ENCODE data around the gene SDSL. TPM values are rescaled to one million over a fixed set of nuclear protein-coding genes. Genes with fewer than 3 reads are reported as not detected.

SDSL gene
- total RNA-seq, 4 donors from 2014 or later: 2.7 to 5.6 (median 3.2) TPM

- no peaks in the 10 kb centered on the region for H3K36me3 ChIP-seq
- peaks cover 0 to 100% (median 68%) of the 10 kb centered on the region in 4 donors for H3K27me3 ChIP-seq
- H3K27ac ChIP-seq (replicated peaks in 1 of 4): no peak overlapping the region
- H3K9me3 ChIP-seq: no peaks in the 10 kb centered on the region
- peaks cover 0 to 25% (median 5%) of the 10 kb centered on the region in 4 donors for H3K4me1 ChIP-seq
- TF ChIP-seq POLR2A (IDR thresholded peaks at IDR 0.05; ENCODE audit: low read depth) (no peak), POLR2AphosphoS5 (IDR thresholded peaks at IDR 0.05) (no peak), EP300 (IDR thresholded peaks at IDR 0.05) (no peak)
- TF ChIP-seq, protein P1, sequence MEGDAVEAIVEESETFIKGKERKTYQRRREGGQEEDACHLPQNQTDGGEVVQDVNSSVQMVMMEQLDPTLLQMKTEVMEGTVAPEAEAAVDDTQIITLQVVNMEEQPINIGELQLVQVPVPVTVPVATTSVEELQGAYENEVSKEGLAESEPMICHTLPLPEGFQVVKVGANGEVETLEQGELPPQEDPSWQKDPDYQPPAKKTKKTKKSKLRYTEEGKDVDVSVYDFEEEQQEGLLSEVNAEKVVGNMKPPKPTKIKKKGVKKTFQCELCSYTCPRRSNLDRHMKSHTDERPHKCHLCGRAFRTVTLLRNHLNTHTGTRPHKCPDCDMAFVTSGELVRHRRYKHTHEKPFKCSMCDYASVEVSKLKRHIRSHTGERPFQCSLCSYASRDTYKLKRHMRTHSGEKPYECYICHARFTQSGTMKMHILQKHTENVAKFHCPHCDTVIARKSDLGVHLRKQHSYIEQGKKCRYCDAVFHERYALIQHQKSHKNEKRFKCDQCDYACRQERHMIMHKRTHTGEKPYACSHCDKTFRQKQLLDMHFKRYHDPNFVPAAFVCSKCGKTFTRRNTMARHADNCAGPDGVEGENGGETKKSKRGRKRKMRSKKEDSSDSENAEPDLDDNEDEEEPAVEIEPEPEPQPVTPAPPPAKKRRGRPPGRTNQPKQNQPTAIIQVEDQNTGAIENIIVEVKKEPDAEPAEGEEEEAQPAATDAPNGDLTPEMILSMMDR (IDR thresholded peaks at IDR 0.05): no peak
- no peak for DNase-seq (ENCODE audit: extremely low spot score)
- WGBS: 2% methylated on average over 26 of the region's 50 CpGs
- intact Hi-C loops (cut with DNase I): no loop called here
- H3K4me3 ChIP-seq: no peak overlapping the region
Measured at GRCh38 chr12:113475451-113476175, 53.4 kb downstream of the SDSL start.

DNA sequence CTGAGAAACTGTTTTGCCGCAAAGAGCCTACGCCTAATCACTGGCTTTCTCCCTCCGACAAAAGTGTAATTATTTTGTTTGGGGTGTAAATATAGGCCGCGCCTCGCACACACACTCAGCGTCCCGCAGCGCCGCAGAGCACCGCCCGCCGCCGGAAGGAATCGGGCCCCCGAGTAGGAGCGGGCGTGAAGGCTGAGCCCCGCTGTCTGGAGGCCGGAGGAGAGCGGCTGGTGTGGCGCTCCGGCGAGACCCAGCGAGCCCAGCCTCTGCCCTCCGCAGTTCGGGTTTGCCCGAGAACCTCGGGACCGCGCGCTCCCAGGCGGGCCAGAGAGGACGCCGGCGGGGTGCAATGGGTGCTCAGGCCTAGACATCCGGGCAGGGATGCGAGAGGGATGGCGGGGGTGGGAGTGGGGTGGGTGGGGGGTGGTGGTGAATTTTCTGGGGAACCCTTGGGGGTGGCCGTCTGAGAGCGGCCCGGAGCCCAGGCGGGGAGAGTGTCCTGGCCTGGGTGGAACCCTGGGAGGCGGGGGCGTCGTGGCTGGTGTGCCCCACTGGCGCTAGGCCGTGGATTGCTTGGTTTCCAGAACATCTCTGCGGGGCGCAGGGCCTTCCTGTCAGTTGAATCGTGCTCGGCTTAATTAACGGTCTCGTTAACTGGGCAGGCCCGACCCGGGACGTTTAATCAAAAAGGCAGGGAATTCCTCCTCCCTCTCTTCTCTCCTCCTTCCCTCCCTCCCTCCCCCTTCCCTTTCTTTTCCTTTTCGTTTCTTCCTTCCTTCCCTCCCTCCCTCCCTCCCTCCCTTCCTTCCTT, 54.2 kb downstream of the SDSL start:
- H3K27me3 ChIP-seq: peaks cover 0 to 100% (median 66%) of the 10 kb centered on the region in 4 donors

DNA sequence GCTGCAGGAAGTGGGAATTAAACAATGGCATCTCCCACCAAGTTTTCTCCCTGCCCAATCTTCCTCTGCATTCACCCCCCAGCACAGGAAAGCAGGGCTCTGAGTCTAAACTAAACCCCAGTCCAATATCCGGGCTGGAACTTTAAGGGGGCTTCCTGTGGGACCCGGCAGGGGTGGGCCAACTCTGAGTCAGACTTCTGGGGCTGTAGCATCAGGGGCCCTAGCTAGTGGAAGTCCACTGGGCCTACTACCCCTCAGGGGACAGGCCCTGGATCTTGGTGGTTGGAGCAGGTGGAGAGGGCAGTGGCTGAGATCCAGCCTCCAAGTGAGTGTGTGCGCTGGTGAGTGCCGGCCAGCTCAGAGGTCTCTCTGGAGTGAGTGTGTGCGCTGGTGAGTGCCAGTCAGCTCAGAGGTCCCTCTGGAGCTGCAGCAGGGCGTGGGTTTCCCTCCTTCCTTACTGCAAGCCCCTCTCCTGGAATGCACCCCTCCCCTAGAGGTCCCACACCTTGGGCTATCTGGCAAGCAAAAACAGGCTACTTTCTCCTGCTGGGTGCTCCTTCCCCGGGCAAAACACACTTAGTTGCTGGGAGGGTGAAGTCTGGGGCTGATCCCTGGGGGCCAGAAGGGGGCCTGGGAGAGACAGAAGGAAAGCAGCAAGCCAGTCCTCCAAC, 55.1 kb downstream of the SDSL start:
- Histone ChIP-seq H3K4me3 (no peak overlapping the region), H3K36me3 (no peaks in the 10 kb centered on the region), H3K9me3 (no peaks in the 10 kb centered on the region), H3K27me3 (peaks cover 0 to 100% (median 57%) of the 10 kb centered on the region in 4 donors), H3K4me1 (peaks cover 0 to 8% (median 3%) of the 10 kb centered on the region in 4 donors), H3K27ac (replicated peaks in 1 of 4) (no peak overlapping the region)
- no peak for TF ChIP-seq POLR2AphosphoS5 (IDR thresholded peaks at IDR 0.05)
- TF ChIP-seq EP300 (IDR thresholded peaks at IDR 0.05): no peak
- TF ChIP-seq POLR2A (IDR thresholded peaks at IDR 0.05; ENCODE audit: low read depth): no peak
- TF ChIP-seq, protein P1 (IDR thresholded peaks at IDR 0.05): no peak
- intact Hi-C loops (cut with DNase I): no loop called here
- WGBS: 0% methylated on average over 5 of the region's 7 CpGs
- DNase-seq (ENCODE audit: extremely low spot score): no peak

More for the DNA sequence above, 54.2 kb downstream of the SDSL start:
- no peak overlapping the region for H3K4me3 ChIP-seq
- no peaks in the 10 kb centered on the region for H3K9me3 ChIP-seq
- no peaks in the 10 kb centered on the region for H3K36me3 ChIP-seq
- H3K4me1 ChIP-seq: peaks cover 0 to 18% (median 5%) of the 10 kb centered on the region in 4 donors
- DNase-seq (ENCODE audit: extremely low spot score): no peak
- intact Hi-C loops (cut with DNase I): no loop called here
- H3K27ac ChIP-seq (replicated peaks in 1 of 4): no peak overlapping the region
- 7% methylated on average over 12 of the region's 58 CpGs for WGBS
- TF ChIP-seq EP300 (IDR thresholded peaks at IDR 0.05): no peak
- no peak for TF ChIP-seq POLR2A (IDR thresholded peaks at IDR 0.05; ENCODE audit: low read depth)
- TF ChIP-seq, protein P1 (IDR thresholded peaks at IDR 0.05): no peak
- no peak for TF ChIP-seq POLR2AphosphoS5 (IDR thresholded peaks at IDR 0.05)

DNA sequence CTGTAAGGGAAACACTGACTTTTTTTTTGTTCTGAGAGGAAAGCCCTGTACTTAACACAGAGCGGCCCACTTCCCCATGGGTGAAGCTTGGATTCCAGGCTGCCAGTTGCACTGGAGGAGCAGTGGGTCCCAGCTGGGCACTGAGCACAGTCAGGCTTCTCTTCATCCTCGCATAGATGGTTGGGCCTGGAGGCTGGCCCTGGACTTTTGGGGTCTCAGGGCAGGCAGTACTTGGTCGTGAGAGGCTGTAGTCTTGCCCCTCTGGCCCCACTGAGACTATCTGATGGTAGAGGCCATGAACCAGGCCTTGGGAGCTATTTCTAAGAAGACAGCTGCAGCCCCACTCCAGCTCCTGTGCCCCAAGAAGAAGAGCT, 55.6 kb downstream of the SDSL start:
- Histone ChIP-seq H3K27me3 (peaks cover 0 to 100% (median 55%) of the 10 kb centered on the region in 4 donors), H3K4me3 (no peak overlapping the region), H3K36me3 (no peaks in the 10 kb centered on the region), H3K27ac (replicated peaks in 1 of 4) (no peak overlapping the region), H3K9me3 (no peaks in the 10 kb centered on the region), H3K4me1 (peaks cover 0 to 8% (median 2%) of the 10 kb centered on the region in 4 donors)
- DNase-seq (ENCODE audit: extremely low spot score): no peak
- 0% methylated on average over 3 of the region's 3 CpGs for WGBS
- TF ChIP-seq POLR2AphosphoS5 (IDR thresholded peaks at IDR 0.05): no peak
- intact Hi-C loops (cut with DNase I): no loop called here
